ENCODE data around the gene PITPNC1.

- TF ChIP-seq REST (IDR thresholded peaks at IDR 0.05; ENCODE audit: insufficient read depth in 1 of 2, low read depth in 2 of 2, low read length in 2 of 2) (no peak), TAF1 (IDR thresholded peaks at IDR 0.05; ENCODE audit: borderline replicate concordance, insufficient read depth, low read length) (no peak), SIN3A (IDR thresholded peaks at IDR 0.05; ENCODE audit: borderline replicate concordance, insufficient read depth, low read length) (no peak), POLR2AphosphoS5 (IDR thresholded peaks at IDR 0.05; ENCODE audit: low read depth, low read length) (no peak)
Observed at GRCh38 chr17:67566656-67567055, 189.6 kb downstream of the PITPNC1 start.

Data from PFSK-1 (cell line).